Stomach (tissue), 4 donors: Measurements from ENCODE around the gene CDC14B.

Experiments
- EP300 ChIP-seq: sonication (generic); formaldehyde crosslinking; IDR thresholded peaks from one replicate; pipeline ENCODE4 v1.6.1; 2017; ENCODE audit warnings: antibody characterized with exemption
- POLR2A ChIP-seq, 4 donors: fragments of 450-650 bp; IDR thresholded peaks; one replicate each; pipeline ENCODE4 v1.6.1; 2016; ENCODE audit warnings: antibody characterized with exemption in 4 of 4, control low read depth in 2 of 4, mild to moderate bottlenecking in 1 of 4, moderate library complexity in 1 of 4
- POLR2AphosphoS5 ChIP-seq, 3 donors: sonication (generic); formaldehyde crosslinking; IDR thresholded peaks; one replicate each; pipeline ENCODE4 v1.6.1; 2016; ENCODE audit warnings: antibody characterized with exemption in 3 of 3
- TF ChIP-seq, protein P1 (sequence below), 7 experiments: fragments of 450-650 bp in 4 of 7; fragments of 200-600 bp in 3 of 7; sonication (generic) in 3 of 7; IDR thresholded peaks; one replicate each; pipeline ENCODE4 v1.5.1; 2016 to 2019; ENCODE audit warnings: antibody characterized with exemption in 7 of 7, control low read depth in 2 of 7, mild to moderate bottlenecking in 1 of 7

DNA sequence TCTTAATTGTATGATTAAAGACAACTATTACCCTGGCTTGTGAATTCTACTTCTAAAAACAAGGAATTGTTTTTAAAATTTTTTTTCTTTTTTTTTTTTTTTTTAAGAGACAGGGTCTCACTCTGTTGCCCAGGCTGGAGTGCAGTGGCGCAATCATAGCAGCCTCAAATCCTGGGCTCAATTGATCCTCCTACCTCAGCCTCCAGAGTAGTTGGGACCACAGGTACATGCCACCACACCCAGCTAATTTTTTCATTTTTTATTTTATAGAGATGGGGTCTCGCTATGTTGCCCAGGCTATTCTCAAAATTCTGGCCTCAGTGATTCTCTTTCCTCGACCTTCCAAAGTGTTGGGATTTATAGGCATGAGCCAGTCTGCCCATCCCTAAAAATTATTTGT is 107.4 kb downstream of the CDC14B start:
- no peak for TF ChIP-seq EP300
- TF ChIP-seq, protein P1, sequence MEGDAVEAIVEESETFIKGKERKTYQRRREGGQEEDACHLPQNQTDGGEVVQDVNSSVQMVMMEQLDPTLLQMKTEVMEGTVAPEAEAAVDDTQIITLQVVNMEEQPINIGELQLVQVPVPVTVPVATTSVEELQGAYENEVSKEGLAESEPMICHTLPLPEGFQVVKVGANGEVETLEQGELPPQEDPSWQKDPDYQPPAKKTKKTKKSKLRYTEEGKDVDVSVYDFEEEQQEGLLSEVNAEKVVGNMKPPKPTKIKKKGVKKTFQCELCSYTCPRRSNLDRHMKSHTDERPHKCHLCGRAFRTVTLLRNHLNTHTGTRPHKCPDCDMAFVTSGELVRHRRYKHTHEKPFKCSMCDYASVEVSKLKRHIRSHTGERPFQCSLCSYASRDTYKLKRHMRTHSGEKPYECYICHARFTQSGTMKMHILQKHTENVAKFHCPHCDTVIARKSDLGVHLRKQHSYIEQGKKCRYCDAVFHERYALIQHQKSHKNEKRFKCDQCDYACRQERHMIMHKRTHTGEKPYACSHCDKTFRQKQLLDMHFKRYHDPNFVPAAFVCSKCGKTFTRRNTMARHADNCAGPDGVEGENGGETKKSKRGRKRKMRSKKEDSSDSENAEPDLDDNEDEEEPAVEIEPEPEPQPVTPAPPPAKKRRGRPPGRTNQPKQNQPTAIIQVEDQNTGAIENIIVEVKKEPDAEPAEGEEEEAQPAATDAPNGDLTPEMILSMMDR (IDR thresholded peaks at IDR 0.05): no peak
- no peak for TF ChIP-seq POLR2A (IDR thresholded peaks at IDR 0.05)
- no peak for TF ChIP-seq POLR2AphosphoS5 (IDR thresholded peaks at IDR 0.05)
